ENCODE results near the gene COL23A1. TPM values are rescaled to one million over a fixed set of nuclear protein-coding genes. Genes with fewer than 3 reads are reported as not detected.

Gene COL23A1
- total RNA-seq, 1 experiment from 2014 or later, result 18.0 TPM

- no peaks in the 10 kb centered on the region for H3K27me3 ChIP-seq (ENCODE audit: control insufficient read depth, insufficient read depth, low read length)
- H3K4me3 ChIP-seq (ENCODE audit: insufficient read depth, low read depth, low read length), result no peak overlapping the region
- H3K36me3 ChIP-seq (replicated peaks; ENCODE audit: control insufficient read depth, insufficient read depth, low read length), result no peaks in the 10 kb centered on the region
- DNase-seq, result peak; percentile 54
Observed at GRCh38 chr5:178467205-178467567, 123.0 kb downstream of the COL23A1 start.

- H3K4me3 ChIP-seq (ENCODE audit: insufficient read depth, low read depth, low read length), result no peak overlapping the region
- peak; percentile 39 for DNase-seq
- no peaks in the 10 kb centered on the region for H3K36me3 ChIP-seq (replicated peaks; ENCODE audit: control insufficient read depth, insufficient read depth, low read length)
- H3K27me3 ChIP-seq (ENCODE audit: control insufficient read depth, insufficient read depth, low read length), result no peaks in the 10 kb centered on the region
Observed at GRCh38 chr5:178466342-178466741, 123.9 kb downstream of the COL23A1 start.

- Histone ChIP-seq H3K4me3 (ENCODE audit: insufficient read depth, low read depth, low read length) (no peak overlapping the region), H3K27me3 (ENCODE audit: control insufficient read depth, insufficient read depth, low read length) (no peaks in the 10 kb centered on the region), H3K36me3 (replicated peaks; ENCODE audit: control insufficient read depth, insufficient read depth, low read length) (no peaks in the 10 kb centered on the region)
- peak; percentile 18 for DNase-seq
Observed at GRCh38 chr5:178465861-178466288, 124.3 kb downstream of the COL23A1 start.

DNA sequence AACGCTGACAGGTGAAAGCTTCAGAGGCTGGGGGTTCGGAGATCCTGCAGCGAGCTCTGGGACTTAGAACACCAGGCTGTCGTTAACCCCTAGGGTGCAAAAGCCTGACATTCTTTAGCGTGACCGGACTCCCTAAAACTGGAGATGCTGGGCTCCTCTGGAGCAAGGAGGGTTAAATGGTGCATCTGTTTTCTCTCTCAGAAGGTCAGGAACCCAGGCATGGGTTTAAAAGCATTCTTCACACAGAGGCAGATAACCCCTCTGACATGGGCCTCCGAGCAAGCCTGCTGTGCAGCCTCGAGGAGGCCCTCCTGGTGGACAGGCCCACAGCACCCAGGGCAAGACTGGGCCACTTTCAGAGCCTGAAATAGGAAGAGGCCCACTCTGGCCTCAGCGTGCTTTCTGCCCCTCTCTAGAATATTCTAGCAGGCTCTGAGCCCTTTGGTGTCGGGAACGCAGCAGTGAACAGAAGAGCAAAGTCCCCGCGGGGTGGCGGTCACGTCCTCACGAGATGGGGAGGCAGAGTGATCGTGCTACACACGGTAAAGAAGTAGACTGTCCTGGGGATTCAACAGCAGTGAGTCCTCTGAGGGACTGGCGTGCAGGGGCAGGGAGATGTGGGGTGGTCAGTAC is 124.8 kb downstream of the COL23A1 start:
- peak; percentile 49 for DNase-seq
- Histone ChIP-seq H3K4me3 (ENCODE audit: insufficient read depth, low read depth, low read length) (no peak overlapping the region), H3K27me3 (ENCODE audit: control insufficient read depth, insufficient read depth, low read length) (no peaks in the 10 kb centered on the region), H3K36me3 (replicated peaks; ENCODE audit: control insufficient read depth, insufficient read depth, low read length) (no peaks in the 10 kb centered on the region)

DNA sequence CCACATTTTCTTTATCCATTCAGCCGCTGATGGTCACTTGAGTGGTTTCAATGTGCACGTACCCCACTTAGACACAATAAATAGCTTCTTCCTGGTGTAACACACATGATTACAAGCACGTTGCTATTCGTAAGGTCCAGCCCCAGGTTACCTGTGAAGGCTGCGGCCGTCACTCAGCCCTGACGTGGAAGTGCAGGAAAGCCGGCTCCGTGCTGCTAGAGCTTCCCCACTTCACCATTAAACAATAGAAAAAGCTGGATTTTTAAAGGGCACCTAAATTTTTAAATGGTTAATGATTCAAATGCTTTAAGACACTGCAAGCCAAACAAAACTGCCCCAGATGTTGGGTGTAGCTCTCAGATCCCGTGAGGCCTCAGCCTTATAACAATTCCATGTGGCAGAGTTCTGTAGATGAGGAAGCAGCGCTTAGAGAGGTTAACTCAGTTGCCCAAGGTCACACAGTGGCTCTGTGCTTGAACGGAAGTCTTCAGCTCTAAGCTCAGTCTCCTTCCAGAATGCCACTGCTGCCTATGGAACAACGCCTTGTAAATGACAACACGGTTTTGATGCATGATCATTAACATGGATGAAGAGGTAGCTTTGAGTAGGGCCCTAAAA is 125.7 kb downstream of the COL23A1 start:
- Histone ChIP-seq H3K27me3 (ENCODE audit: control insufficient read depth, insufficient read depth, low read length) (no peaks in the 10 kb centered on the region), H3K4me3 (ENCODE audit: insufficient read depth, low read depth, low read length) (no peak overlapping the region), H3K36me3 (replicated peaks; ENCODE audit: control insufficient read depth, insufficient read depth, low read length) (no peaks in the 10 kb centered on the region)
- DNase-seq, result no peak

DNA sequence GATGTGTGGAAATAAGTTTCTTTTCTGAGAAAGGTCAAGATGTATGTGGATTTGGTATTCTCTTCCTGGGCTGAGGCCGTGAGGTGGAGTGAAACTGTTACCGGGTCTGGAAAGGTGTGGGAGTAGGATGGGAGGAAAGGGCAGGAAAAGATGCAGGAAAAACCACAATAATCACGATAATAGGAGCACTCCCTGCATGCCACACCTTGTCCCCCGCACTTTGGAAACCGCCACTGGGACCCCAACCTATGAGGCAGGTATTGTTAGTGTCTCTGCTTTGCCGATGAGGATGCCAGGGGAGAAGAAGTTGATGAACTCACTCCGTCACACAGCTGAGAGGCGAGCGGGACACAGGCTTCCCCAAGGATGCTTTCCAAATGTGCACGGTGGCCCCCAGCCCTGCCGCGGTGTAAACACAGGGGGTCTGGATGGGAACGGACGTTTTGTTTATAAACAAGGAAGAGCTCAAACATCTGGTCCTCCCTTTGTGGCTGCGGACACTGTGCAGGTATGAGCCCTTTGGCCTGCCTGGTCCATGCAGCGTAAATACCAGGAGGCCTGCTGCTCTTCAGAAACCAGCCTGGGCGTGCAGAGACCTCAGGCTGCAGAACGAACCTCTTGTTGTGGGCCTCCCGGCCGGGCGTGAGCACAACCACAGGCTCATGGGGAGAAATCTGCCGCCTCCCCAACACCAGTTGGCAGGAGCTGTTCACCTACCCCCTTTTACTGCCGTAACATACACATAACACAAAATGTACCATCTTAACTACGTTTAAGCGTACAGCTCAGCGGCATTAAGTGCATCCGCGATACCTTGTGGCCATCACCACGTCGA is 126.7 kb downstream of the COL23A1 start:
- Histone ChIP-seq H3K36me3 (replicated peaks; ENCODE audit: control insufficient read depth, insufficient read depth, low read length) (no peaks in the 10 kb centered on the region), H3K4me3 (ENCODE audit: insufficient read depth, low read depth, low read length) (no peak overlapping the region), H3K27me3 (ENCODE audit: control insufficient read depth, insufficient read depth, low read length) (no peaks in the 10 kb centered on the region)
- peak; percentile 23 for DNase-seq

GRCh38 chr5:178462816-178463215 is 127.4 kb downstream of the COL23A1 start:
- DNase-seq, result peak; percentile 22
- H3K4me3 ChIP-seq (ENCODE audit: insufficient read depth, low read depth, low read length), result no peak overlapping the region

DNA sequence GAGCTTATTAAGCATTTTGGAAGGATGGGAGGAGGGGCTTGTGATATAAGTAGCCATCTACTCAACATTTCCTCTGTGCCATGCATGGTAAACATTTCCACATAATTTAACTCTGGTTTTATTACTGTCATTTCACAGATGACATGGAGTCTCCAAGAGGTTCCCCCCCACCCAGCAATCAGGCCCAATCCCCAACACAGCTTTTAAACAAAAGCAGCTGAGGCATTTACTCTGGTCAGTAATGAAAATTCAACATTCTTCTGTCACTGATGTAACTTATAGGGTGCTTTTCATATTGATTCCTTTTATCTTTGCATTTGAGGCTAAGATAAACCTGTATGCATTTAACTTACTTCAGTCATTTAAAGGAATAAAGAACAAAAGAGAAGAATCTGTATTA is 128.1 kb downstream of the COL23A1 start:
- H3K4me3 ChIP-seq (ENCODE audit: insufficient read depth, low read depth, low read length), result no peak overlapping the region
- no peaks in the 10 kb centered on the region for H3K27me3 ChIP-seq (ENCODE audit: control insufficient read depth, insufficient read depth, low read length)
- peak; percentile 30 for DNase-seq
- no peaks in the 10 kb centered on the region for H3K36me3 ChIP-seq (replicated peaks; ENCODE audit: control insufficient read depth, insufficient read depth, low read length)

More at GRCh38 chr5:178462816-178463215, 127.4 kb downstream of the COL23A1 start:
- no peaks in the 10 kb centered on the region for H3K36me3 ChIP-seq (replicated peaks; ENCODE audit: control insufficient read depth, insufficient read depth, low read length)
- no peaks in the 10 kb centered on the region for H3K27me3 ChIP-seq (ENCODE audit: control insufficient read depth, insufficient read depth, low read length)

DNA sequence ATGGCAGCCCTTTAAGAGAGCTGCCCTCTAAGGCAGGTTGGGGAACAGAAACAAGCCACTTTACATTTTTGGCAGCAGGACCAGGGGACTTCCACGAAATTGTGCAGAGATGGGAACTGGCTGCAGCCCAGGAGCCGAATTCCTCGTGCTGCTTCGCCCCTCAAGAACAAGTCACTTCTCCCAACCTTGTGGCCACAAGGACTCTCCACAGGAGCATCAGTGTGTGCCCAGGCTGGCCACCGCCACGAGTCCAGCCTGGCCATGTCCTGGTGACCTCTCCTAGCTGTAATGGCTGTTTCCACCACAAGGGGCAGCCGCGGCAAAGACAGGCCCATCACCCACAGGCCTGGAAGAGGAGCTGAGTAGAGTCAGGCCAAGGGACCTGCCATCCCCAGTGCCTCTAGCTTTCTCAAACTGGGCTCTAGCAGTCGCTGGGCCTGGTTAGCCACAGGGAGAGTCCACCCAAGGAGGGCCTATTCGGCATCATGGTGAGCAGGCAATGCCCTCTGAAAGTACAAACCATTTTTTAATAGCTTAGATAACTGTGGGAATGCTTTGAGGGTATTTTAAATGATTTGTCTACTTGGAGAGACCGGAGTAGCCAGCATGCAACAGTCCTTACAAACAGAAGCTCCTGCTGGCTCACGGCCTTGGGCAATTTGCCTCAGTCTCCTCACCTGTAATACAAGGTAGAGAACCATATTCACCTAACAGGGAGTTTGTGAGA is 129.0 kb downstream of the COL23A1 start:
- H3K4me3 ChIP-seq (ENCODE audit: insufficient read depth, low read depth, low read length), result no peak overlapping the region
- H3K27me3 ChIP-seq (ENCODE audit: control insufficient read depth, insufficient read depth, low read length), result no peaks in the 10 kb centered on the region
- H3K36me3 ChIP-seq (replicated peaks; ENCODE audit: control insufficient read depth, insufficient read depth, low read length), result no peaks in the 10 kb centered on the region
- peak; percentile 89 for DNase-seq

- no peak for DNase-seq
- no peaks in the 10 kb centered on the region for H3K27me3 ChIP-seq (ENCODE audit: control insufficient read depth, insufficient read depth, low read length)
- H3K4me3 ChIP-seq (ENCODE audit: insufficient read depth, low read depth, low read length), result no peak overlapping the region
- no peaks in the 10 kb centered on the region for H3K36me3 ChIP-seq (replicated peaks; ENCODE audit: control insufficient read depth, insufficient read depth, low read length)
Observed at GRCh38 chr5:178460598-178460997, 129.6 kb downstream of the COL23A1 start.

- no peak for DNase-seq
- H3K27me3 ChIP-seq (ENCODE audit: control insufficient read depth, insufficient read depth, low read length), result no peaks in the 10 kb centered on the region
- no peaks in the 10 kb centered on the region for H3K36me3 ChIP-seq (replicated peaks; ENCODE audit: control insufficient read depth, insufficient read depth, low read length)
- no peak overlapping the region for H3K4me3 ChIP-seq (ENCODE audit: insufficient read depth, low read depth, low read length)
Observed at GRCh38 chr5:178460174-178460573, 130.0 kb downstream of the COL23A1 start.

DNA sequence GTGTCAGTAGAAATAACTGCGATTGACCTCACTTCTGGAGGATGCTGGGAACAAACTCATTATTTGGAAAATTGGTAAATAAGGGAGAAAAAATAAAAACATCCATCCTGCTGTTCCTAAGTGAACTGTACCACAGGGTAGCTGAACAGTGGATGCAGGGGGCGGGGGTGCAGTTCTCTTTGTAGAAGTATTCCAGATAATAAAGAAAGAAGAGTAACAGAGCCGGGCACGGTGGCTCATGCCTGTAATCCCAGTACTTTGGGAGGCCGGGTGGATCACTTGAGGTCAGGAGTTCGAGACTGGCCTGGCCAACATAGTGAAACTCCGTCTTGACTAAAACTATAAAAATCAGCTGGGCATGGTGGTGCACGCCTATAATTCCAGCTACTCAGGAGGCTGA is 132.1 kb downstream of the COL23A1 start:
- no peaks in the 10 kb centered on the region for H3K36me3 ChIP-seq (replicated peaks; ENCODE audit: control insufficient read depth, insufficient read depth, low read length)
- no peak overlapping the region for H3K4me3 ChIP-seq (ENCODE audit: insufficient read depth, low read depth, low read length)
- H3K27me3 ChIP-seq (ENCODE audit: control insufficient read depth, insufficient read depth, low read length), result no peaks in the 10 kb centered on the region
- DNase-seq, result no peak

DNA sequence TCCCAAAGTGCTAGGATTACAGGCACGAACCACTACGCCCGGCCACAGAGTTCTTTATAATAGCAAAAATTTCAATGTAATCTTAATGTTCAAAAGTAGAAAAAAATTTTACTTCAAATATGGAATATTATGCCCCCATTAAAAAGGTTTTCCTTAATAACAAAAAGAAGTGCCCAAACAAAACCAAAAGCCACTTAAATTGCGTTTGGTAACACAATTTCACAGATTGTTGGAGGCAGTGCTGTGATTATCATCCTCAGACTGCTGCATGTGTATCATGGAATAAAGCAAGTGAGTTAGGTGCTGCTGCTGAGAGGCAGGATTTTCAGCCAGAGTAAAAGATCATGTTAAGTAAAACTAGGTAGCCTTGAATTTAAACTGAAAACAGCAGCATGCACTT is 132.7 kb downstream of the COL23A1 start:
- Histone ChIP-seq H3K4me3 (ENCODE audit: insufficient read depth, low read depth, low read length) (no peak overlapping the region), H3K36me3 (replicated peaks; ENCODE audit: control insufficient read depth, insufficient read depth, low read length) (no peaks in the 10 kb centered on the region), H3K27me3 (ENCODE audit: control insufficient read depth, insufficient read depth, low read length) (no peaks in the 10 kb centered on the region)
- DNase-seq, result no peak

DNA sequence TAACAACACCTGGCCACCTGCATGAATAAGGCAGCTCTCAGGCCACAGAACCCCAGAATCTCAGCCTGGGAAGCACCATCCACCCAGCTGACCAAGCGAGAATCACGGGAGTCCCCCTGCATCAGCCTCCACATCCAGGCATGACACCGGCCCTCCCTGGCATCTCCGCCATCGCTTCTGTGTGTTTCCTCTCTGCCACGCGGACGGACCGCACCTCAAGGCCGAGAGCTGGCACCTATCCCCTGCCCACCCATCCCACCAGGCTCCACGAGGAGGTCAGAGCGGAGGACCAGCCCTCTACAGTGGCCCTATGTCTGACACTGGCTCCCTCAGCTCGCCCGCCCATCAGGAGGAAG is 134.7 kb downstream of the COL23A1 start:
- Histone ChIP-seq H3K4me3 (ENCODE audit: insufficient read depth, low read depth, low read length) (no peak overlapping the region), H3K27me3 (ENCODE audit: control insufficient read depth, insufficient read depth, low read length) (no peaks in the 10 kb centered on the region), H3K36me3 (replicated peaks; ENCODE audit: control insufficient read depth, insufficient read depth, low read length) (no peaks in the 10 kb centered on the region)
- DNase-seq, result no peak
